NAMALWA (cell line): ENCODE data around the gene RBMS2.

Source experiments
- DNase-seq: peaks from one replicate; pipeline ENCODE4 v3.0.0-alpha.2; 2015; ENCODE audit warnings: low spot score

Gene RBMS2

DNA sequence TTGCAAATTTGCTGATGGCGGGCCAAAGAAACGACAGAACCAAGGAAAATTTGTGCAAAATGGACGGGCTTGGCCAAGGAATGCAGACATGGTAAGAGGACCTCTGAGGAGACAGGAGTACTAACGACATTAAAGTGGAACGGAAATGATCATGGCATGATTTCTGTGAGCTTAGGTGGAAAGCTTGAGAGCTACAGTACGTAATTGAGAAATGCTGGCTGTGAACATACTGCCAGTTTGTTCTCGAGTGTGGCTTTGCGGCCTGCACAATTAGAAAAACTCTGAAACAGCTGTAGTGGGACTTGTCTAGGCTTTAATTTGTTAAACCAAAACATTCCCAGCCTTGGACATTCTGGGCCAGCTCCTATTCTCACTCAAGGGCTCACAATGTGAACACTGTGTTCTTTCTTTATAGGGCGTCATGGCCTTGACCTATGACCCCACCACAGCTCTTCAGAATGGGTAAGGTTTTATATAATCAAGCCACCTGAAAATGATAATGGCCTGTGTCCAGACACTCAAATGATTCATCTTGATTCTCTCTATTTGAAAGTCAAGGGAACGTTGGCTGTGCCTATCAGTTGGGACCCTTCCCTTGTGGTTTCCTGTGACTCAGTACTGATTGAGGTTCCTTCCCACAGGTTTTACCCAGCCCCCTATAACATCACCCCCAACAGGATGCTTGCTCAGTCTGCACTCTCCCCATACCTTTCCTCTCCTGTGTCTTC, 60.0 kb downstream of the RBMS2 start:
- no peak for DNase-seq

DNA sequence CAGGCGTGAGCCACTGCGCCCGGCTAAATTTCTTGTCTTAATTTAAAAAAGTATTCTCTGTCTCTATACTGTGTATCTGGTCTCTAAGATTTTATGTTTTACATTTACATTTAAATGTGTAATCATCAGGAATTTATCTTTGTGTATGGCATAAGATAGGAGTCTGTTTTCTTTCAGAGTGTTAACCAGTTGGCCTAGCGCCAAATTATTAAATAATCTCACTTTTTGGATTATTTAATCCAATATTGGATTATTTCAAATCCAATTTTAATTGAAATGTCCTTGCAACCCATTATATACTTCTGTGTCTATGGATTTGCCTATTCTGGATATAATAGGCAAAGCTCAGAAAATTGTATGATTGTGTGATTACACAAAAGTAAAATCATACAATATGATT, 63.5 kb downstream of the RBMS2 start:
- no peak for DNase-seq

DNA sequence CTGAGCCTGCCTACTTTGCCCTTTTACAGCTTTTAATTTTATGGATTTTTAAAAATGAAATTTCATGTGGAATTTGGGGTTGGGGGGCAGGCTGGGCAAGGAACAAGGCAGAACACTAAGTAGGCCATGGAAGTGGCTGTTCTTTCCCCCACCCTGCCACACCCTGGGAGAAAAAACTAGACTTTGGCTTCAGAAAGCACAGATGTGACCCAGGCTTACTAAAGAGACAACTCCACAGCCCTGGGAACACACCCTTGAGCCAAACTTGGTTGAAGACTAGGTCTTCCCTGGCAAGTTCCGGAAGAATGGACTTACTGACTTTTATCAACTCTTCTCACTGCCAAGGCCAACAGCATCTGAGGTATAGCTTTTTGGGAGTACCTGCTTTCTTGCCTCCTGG, 68.2 kb downstream of the RBMS2 start:
- no peak for DNase-seq

DNA sequence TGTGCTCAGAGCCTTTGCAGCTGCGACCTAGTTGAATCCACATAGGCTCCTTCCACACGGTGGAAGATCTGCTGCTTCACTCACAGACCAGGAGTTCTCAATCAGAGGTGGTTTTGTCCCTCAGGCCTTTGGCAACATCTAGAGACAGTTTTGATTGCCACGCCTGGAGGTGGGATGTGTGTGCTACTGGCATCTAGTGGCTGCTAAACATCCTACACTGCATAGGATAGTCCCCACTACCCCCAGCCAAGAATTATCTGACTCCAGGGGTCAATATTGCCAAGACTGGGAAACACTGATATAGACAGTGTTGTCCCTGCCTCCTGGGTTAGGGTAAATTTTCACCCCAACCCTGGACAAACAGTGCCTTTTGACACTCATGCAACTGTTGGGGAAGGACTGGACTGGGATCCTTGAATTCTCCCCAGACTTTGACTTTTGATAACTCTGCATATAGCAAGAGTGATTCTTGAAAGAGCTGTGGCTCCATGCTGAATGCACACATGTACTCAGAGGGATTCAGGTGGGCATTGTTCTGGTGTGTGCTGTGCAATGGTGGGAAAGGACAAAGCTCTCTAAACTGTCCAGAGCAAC, 68.7 kb downstream of the RBMS2 start:
- peak; percentile 69 for DNase-seq

DNA sequence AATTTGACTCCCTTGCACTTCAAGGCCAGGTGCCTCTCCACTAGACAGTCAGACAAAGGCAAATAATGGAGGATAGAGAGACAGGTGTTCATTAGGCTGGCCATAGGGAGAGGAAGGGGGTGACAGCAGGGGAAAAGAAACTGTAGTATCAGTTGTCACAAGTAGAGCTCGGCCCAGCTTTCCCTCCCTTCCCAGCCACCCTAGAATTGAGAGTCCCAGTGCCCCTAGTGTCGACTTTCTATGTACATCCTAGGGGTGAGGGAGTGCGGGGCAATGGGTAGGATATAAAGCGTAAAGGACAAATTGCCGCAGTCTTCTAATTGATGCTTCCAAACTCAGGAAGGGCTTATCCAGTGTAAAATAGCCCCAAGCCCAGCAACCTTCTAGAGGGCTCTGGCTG, 69.5 kb downstream of the RBMS2 start:
- DNase-seq, result no peak

DNA sequence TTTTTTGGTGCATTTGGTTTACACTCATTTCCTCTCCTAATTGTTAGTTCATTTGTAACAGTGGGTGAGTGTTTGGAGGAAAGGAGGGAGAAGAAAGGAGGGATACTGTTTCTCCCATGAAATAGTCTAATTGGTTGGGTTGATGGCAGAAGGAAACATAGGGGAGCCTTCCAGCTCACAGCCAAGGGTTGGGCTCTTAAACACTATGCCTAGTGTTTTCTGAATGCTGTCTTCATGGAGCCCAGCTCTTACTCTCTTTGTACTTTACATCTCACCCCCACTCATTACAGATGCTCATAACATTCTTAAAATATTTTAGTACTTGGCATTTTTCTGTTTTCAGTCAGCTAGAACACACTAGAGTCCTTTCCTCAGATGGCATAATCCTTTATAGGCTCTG, 70.3 kb downstream of the RBMS2 start:
- no peak for DNase-seq

DNA sequence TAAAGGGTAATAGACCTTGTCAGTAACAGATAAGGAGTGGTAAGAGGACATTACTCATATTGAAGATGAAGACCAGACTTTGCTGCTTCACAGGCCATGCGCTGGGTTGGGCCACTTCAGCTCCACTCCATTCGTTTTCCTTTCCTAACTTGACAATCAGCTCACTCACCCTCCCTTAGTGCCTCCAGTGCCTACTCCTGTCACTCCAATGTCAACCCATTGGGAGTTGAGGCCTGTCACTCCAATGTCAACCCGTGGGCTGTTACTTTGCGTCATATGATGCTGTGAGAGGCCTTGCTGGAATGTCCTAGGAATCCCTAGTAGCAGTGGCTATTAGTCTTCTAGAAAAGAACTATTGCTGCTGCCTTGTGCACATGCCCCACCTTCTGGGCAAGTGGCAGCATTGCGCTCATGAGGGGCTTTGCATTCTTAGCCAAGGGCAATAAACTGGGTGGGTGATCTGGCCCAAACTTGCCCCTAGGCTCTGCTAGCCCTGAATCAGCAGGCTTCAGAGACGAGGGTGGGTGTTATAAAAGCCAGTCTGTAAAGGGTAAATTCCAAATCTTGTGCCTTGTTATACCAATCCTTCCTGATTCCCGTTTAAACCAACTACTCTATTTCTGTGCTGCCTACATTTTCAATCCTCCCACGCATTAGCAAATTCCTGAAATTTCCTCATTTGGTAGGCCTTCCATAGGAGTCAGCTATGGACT, 72.4 kb downstream of the RBMS2 start:
- peak; percentile 84 for DNase-seq

DNA sequence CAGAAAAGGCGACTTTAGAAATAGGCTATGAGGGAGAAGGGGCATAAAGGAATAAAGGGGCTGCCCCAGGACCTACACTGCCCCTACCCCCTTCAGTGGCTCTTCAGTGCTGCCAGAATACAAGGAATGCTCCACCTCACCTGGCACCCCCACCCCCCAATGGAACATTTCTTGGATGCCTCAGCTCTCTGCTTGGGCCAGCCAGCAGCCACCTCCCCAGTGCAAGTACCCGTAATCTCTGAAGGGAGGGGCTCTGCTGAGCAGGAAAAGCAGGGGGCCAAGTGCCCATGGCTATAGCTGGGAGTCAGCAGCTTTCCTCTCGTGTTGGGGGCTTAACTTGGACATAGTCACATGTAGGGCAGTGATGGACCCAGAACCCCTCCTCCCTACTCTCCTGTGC, 75.2 kb downstream of the RBMS2 start:
- no peak for DNase-seq

DNA sequence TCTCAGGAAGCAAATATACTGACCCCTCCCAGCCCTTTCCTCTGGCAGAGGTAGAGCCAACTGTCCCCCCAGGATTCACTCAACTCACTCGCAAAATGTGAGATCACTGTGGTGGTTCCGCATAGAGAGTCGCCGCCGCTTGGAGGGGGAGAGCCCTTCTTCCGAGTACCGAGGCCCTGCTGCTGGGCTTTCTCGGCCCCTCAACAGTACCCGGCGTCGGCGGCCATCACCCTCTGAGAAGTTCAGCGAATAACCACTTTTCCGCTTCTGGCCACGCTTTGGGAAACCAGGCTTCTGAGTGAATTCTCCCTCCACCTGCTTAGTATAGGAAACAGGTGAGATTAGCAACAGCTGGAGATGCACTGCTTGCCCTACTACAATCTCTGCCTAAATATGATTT, 77.4 kb downstream of the RBMS2 start:
- no peak for DNase-seq

DNA sequence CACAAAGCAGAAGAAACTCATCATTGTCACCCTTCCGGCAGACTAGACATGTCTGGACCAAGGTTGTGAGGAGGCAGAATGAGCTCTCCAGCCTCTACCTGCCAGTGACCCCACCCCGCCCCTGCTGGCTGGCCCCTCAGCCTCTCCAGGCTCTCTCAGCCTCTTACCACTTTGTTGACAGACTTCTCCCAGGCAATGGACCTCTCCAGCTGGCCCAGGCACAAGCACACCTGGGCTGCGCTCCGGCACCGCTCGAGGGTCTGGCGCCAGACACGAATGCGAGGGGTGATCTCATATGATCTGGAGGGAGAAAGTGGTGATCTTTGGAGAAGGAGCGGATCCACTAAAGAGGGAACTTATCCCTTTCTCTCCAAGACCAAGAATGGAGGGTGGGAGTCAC, 78.2 kb downstream of the RBMS2 start:
- no peak for DNase-seq

DNA sequence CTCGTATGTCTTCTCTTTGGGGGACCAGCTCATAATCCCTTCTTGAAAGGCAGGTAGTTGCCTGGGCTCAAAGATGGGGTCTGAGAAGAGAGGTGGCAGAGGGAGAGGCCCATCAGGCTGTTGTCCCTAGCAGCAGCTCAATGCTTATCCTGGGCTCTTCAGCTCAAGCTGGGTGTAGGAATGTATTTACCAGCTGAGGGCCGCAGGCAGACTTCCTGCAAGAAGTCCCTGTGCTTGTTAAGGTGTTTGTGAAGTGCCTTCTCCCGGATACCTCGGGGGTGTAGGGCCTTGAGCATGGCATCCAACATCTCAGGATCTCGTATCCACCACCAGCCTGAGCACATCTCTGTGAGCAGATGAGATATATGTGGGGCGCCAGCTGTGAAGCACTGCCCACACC, 79.1 kb downstream of the RBMS2 start:
- no peak for DNase-seq

DNA sequence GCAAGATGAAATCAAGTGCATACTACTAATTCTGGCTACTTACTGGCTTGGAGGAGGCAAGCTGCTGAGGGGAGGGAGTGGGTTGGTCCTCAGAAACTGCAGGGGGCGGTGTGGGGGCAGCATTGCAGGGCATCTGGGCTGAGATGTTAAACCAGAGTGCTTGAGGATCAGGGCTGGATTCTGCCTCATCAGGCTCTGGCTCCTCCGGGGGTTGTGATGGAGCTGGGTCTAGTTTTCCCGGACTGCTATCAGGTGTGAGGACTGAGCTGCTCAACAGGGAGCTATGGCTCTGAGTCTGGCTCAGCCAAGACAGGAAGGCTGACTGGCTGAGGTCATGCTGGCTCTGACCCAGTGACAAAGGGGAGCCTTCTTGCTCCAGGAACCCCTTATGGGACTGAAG, 79.9 kb downstream of the RBMS2 start:
- peak; percentile 48 for DNase-seq

DNA sequence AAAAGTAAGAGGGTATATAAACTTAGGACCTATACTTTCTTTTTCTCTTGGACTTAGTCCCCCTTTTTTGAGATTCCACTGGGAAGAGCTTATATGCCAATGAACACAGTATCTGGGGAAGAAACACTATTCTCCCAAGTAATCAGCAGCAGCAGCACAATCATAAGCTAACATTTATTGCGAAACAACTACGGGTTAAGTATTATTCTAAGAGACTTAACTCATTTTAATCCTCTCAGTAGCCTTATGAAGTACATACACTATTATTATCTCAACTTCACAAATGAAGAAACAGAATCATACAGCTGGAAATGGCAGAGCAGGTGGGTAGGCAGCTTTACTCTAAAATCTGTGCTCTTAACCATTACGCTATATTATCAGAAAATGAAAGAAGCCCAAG, 80.6 kb downstream of the RBMS2 start:
- no peak for DNase-seq

DNA sequence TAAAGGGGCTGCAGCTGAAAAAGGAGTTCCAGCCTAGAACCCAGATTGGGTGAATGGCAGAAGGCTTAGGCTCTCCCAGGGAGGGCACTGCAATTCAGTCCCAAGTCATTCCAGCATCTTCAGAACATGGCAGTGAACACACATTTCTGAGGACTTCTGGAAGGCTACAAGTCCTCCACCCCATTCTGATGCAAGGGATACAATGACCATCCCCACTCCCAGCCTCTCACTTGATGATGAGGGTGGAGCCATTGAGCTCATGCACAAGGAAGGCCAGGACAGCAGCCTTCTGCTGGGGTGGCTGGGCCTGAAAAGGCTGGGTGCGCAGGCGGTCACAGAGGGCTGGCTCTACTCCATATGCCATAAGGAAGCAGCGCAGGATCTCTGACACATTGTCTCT, 82.7 kb downstream of the RBMS2 start:
- no peak for DNase-seq

DNA sequence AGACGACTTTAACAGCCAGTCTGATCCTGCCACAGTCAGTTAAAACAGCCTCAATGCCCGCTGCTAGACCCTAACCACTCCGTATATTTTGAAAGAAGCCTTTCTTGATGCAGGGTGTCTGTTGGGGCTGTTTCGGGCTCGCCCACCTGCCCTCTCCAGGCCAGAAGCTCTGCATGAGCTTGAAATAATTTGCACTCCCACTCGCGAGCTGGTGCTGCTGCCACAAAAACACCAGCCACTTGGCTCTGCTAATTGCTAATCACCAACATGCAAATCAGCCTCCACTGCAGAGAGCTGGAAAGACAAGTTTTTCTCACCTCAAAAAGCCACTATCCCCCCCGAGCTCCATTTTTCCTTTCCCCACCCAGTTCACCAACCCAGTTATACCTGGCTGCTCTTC, 93.0 kb downstream of the RBMS2 start:
- no peak for DNase-seq

DNA sequence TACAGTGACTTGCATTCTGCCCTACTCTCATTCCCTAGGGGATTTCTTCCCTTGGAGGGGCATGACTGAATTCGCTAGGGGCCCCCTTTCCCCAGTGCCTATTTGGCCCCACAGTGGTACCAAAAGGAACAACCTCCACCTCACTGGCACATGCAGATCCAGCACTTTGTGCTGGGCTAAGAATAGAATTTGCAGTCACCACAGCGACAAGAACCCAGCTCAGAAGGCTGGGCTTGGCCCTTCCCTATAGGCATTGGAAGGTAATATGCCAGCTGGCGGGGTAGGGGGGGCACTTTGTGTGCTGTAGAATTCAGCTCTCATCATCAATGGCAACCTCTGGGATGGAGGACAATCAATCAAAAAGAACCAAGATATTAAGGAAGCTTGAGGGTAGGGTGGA, 94.6 kb downstream of the RBMS2 start:
- no peak for DNase-seq

DNA sequence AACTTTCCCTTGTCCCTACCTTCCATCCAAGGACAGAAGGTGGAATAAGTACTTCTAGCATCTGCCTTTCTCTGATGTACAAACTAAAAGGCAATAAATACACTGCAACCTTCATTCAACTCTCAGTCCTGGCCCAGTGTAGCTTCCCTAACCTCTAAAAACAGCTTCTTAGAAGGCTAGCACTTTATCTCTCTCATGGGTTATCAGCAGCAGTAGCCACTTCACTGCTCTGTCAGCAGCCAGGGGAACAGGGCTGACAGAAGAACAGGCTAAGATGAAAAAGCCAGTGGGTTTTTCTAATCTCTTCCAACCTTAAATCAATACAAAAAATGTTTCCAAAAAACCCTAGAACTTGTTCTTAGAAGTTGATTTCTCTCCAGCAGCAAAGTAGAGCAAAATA, 95.3 kb downstream of the RBMS2 start:
- no peak for DNase-seq

DNA sequence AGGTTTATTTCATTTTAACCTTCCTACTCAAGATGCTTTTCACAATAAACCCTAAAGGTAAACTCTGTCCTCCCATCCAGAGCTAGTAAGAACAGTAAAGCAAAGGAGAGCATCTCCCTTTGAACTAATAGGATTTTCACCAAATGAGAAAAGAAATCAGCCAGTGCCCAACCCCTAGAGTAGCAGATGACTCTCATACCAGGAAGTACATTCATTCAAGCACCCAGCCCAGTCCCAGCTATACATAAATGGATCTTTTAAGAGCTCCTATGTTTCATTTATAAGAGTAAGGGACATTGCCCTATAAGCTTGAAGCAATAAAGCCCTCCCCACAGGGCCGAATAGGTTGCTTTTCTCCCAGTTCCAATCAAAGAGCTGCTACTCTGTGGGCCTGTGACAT, 100.9 kb downstream of the RBMS2 start:
- DNase-seq, result no peak

DNA sequence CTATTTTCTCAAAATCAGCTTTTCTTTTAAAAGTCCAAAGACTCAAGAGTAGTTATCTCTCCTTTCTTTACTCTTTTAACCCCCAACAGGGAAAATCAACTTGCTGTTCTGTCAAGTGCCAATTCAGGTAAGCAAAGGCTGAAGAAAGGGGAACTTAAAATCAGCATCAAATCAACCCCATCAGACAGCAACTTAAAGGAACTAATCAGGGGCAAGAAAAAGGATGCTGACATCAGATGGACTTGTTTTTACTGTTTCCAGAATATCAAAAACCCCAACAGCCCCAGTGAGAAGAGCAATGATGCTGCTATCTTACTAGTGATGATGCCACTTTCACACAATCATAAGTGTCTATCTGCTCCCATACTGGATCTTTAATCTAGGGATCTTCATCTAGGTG, 105.1 kb downstream of the RBMS2 start:
- DNase-seq, result no peak

DNA sequence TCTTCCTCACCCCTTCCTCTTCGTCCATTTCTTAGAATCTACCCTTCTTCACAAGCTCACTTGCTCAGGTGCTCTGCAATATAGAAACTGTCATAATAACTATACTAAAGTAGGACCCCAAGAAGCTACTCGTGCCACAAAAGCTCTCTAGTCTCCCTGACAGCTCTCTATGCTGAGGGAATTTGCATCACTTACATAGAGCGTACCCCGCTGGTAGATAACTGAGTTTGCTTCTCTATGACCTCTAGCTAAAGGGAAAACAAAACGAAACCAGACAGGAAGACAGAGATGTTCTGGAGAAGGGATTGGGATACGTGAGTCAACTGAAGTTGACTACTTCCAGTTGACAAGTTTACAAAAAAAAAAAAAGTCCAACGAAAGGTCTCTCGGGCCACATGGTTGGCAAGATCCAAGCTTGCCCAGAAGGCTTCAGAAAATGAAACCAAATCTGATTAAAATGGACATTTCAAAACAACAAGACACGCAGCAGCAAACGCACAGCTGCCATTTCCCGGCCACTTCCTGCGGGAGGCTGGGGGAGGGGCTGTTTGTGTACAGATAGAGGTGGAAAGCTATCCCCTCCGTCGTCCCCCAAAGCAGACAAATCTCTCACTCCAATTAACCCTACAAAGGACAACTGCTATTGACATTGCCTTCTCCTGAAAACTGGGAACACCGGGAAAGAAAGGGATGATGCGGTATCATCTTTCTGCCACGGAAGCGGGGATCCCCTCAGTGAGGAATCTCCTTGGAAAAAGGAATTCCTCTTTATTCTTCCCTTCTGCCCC, 107.2 kb downstream of the RBMS2 start:
- peak; percentile 87 for DNase-seq

DNA sequence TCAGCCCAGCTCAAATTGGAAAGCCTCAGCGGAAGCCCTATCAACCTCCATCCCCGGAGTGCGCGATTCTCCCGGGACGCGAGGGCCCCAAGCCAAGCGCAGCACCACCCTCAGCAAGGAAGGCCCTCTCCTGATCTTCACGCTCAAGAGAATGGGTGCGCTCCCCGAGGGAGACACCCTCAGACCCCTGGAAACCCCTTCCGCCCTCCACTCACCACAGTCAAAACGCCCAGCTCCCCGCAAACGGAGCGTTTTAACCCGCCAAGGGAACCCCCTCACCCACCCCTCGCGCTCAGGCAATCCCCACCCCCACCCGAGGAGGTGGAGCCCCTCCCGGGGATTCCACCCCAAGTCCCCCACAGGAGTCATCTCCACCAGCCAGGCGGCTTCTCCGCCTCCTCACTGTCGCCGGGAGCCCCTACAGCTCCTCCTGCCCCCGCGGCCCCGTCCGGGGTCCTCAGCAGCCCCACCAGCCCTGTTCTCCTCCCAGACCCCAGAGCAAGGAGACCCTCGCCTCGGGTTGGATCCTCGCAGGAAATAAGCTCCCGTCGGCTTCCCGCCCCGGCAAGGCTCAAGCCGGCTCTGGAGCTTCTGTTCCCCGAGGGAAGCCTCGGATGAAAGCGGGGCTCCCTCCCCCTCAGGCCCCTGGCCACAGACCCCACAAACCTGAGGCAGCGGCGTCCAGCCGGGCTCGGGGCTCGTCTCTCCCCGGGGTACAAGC, 108.0 kb downstream of the RBMS2 start:
- peak; percentile 43 for DNase-seq

DNA sequence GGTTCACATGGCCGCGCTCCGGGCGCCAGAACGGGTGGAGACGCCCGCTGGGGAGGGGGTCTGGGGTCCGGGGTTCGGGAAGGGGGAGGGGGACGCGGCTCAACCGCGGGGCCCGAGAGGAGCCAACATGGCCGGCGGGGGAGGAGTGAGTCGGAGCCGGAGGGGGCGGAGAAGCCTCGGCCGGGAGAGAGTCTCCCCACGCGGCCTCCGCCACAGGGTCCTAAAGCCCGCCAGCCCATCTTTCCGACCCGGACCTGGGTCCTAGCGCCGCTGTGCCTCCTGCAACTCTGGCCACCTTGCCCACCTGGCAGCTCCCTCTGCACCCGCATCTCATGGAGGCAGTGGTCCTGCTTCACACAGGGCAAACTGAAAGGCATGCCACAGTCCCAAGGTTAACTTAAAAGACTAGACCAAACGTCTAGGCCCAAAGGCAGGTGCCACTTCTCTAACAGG, 108.6 kb downstream of the RBMS2 start, which contains the start of gene BAZ2A:
Gene BAZ2A, minus strand, starts transcription at position 147 of the 453 bp plus-strand sequence. CDS start 12,796 bp downstream, outside the sequence.
- DNase-seq, result peak; percentile 85
